HepG2 (cell line): Measurements from ENCODE around the gene MYL6B. TPM values are rescaled to one million over a fixed set of nuclear protein-coding genes. Genes with fewer than 3 reads are reported as not detected.

ENCODE experiments used
- BCL3 ChIP-seq: sonication (generic); formaldehyde crosslinking; IDR thresholded peaks from 2 replicates; pipeline ENCODE4 v1.5.1; 2020; ENCODE audit warnings: mild to moderate bottlenecking, missing genetic modification reagents, moderate library complexity
- BCLAF1 ChIP-seq: fragments of 450-650 bp; IDR thresholded peaks from 2 replicates; pipeline ENCODE4 v1.6.1; 2017; ENCODE audit warnings: mild to moderate bottlenecking
- GATA4 ChIP-seq: sonication (generic); IDR thresholded peaks from 2 replicates; pipeline ENCODE4 v1.6.1; 2016; ENCODE audit warnings: antibody characterized with exemption, low read depth, borderline replicate concordance
- HNRNPK ChIP-seq: fragments of 200-400 bp; formaldehyde crosslinking; IDR thresholded peaks from 2 replicates; pipeline ENCODE4 v1.6.1; 2018; ENCODE audit warnings: low read length, low read depth, moderate library complexity, mild to moderate bottlenecking; ENCODE audit not compliant: poor library complexity, severe bottlenecking
- HOXD1 ChIP-seq: sonication (generic); formaldehyde crosslinking; IDR thresholded peaks from 2 replicates; pipeline ENCODE4 v1.5.0; 2020; ENCODE audit warnings: missing genetic modification reagents
- LBX2 ChIP-seq: sonication (generic); formaldehyde crosslinking; IDR thresholded peaks from 2 replicates; pipeline ENCODE4 v1.5.0; 2020; ENCODE audit warnings: missing genetic modification reagents, mild to moderate bottlenecking, borderline replicate concordance
- MTF1 ChIP-seq: sonication (generic); formaldehyde crosslinking; IDR thresholded peaks from 2 replicates; pipeline ENCODE4 v1.5.0; 2020; ENCODE audit warnings: missing genetic modification reagents
- NBN ChIP-seq: fragments of 450-650 bp; conservative IDR thresholded peaks from 2 replicates; pipeline ENCODE4 v1.6.1; 2017
- NCOA5 ChIP-seq: sonication (generic); formaldehyde crosslinking; IDR thresholded peaks from 2 replicates; pipeline ENCODE4 v1.4.0; 2020; ENCODE audit warnings: missing genetic modification reagents
- ONECUT2 ChIP-seq: sonication (generic); formaldehyde crosslinking; IDR thresholded peaks from 2 replicates; pipeline ENCODE4 v1.4.0; 2020; ENCODE audit warnings: missing genetic modification reagents
- RFX5 ChIP-seq: IDR thresholded peaks from 2 replicates; pipeline ENCODE4 v1.6.1; 2011; ENCODE audit warnings: low read depth, low read length, improper control_type of control experiment
- SRY ChIP-seq: sonication (generic); formaldehyde crosslinking; IDR thresholded peaks from 2 replicates; pipeline ENCODE4 v1.8.0; 2022; ENCODE audit warnings: mild to moderate bottlenecking, missing genetic modification reagents
- THRA ChIP-seq: sonication (generic); formaldehyde crosslinking; IDR thresholded peaks from 2 replicates; pipeline ENCODE4 v1.4.0; 2020; ENCODE audit warnings: missing genetic modification reagents, borderline replicate concordance
- YEATS2 ChIP-seq: sonication (generic); formaldehyde crosslinking; IDR thresholded peaks from 2 replicates; pipeline ENCODE4 v1.4.0; 2020; ENCODE audit warnings: missing genetic modification reagents, borderline replicate concordance
- ZKSCAN5 ChIP-seq: sonication (generic); formaldehyde crosslinking; IDR thresholded peaks from 2 replicates; pipeline ENCODE4 v1.5.1; 2020; ENCODE audit warnings: mild to moderate bottlenecking, missing genetic modification reagents
- ZNF138 ChIP-seq: sonication (generic); formaldehyde crosslinking; IDR thresholded peaks from 2 replicates; pipeline ENCODE4 v1.5.0; 2020; ENCODE audit warnings: mild to moderate bottlenecking, low read depth, missing genetic modification reagents
- ZNF225 ChIP-seq: sonication (generic); formaldehyde crosslinking; IDR thresholded peaks from 2 replicates; pipeline ENCODE4 v1.4.0; 2020; ENCODE audit warnings: mild to moderate bottlenecking, missing genetic modification reagents
- ZNF230 ChIP-seq: sonication (generic); formaldehyde crosslinking; IDR thresholded peaks from 2 replicates; pipeline ENCODE4 v1.4.0; 2020; ENCODE audit warnings: mild to moderate bottlenecking, missing genetic modification reagents
- ZNF414 ChIP-seq: sonication (generic); formaldehyde crosslinking; IDR thresholded peaks from 2 replicates; pipeline ENCODE4 v1.5.0; 2020; ENCODE audit warnings: missing genetic modification reagents
- ZNF484 ChIP-seq: sonication (generic); formaldehyde crosslinking; IDR thresholded peaks from 2 replicates; pipeline ENCODE4 v1.5.1; 2020; ENCODE audit warnings: mild to moderate bottlenecking, low read depth, missing genetic modification reagents, borderline replicate concordance
- ZNF543 ChIP-seq: sonication (generic); formaldehyde crosslinking; IDR thresholded peaks from 2 replicates; pipeline ENCODE4 v1.4.0; 2020; ENCODE audit warnings: mild to moderate bottlenecking, missing genetic modification reagents
- ZNF569 ChIP-seq: sonication (generic); formaldehyde crosslinking; IDR thresholded peaks from 2 replicates; pipeline ENCODE4 v1.5.0; 2020; ENCODE audit warnings: mild to moderate bottlenecking, missing genetic modification reagents, moderate library complexity, borderline replicate concordance
- ZNF772 ChIP-seq: sonication (generic); formaldehyde crosslinking; IDR thresholded peaks from 2 replicates; pipeline ENCODE4 v1.5.0; 2020; ENCODE audit warnings: mild to moderate bottlenecking, missing genetic modification reagents
- polyA plus RNA-seq, 8 experiments: library from polyadenylated mRNA; depleted of rRNA in 3 of 8; stranded (reverse) in 7 of 8; unstranded in 1 of 8; fragments of >200 nt; fragmentation: Illumina TruSeq in 4 of 8; extraction: Trizol in 4 of 8; gene quantifications; 2 replicates each; pipeline versions ENCODE4 v1.2.1 to v1.2.3, GENCODE V29; 2011 to 2016; ENCODE audit warnings: low read depth in 4 of 8, missing spikeins in 1 of 8, mixed read lengths in 1 of 8; ENCODE audit not compliant: insufficient read depth in 1 of 8
- total RNA-seq, 5 experiments: library from RNA; depleted of rRNA; stranded (reverse); fragments of >200 nt; fragmentation: Illumina TruSeq; extraction: Trizol; gene quantifications; 2 replicates each; pipeline ENCODE4 v1.2.3, GENCODE V29; 2016; ENCODE audit warnings: low read depth in 1 of 5

MYL6B gene
- total and polyA plus RNA-seq, 2 of the 13 experiments (the other 11 are each of a cell fraction or from before 2014, with no cell fraction given): 75.7 to 88.7 TPM

- TF ChIP-seq NBN (no peak), ZNF414 (CRISPR knock-in tag) (peak; percentile 94), THRA (CRISPR knock-in tag) (peak; percentile 77; the same call in 1 of the 2 replicates), ZNF230 (0 out of 2 replicates have a peak, but pooled peaks have one; percentile 17), ONECUT2 (no peak), ZNF772 (CRISPR knock-in tag) (peak; percentile 99), HOXD1 (CRISPR knock-in tag) (peak; percentile 54; the same call in 1 of the 2 replicates), NCOA5 (CRISPR knock-in tag) (peak; percentile 73; the same call in 1 of the 2 replicates), ZNF484 (CRISPR knock-in tag) (no peak), ZNF225 (no peak), BCLAF1 (no peak), ZNF138 (CRISPR knock-in tag) (peak; percentile 87; the same call in 1 of the 2 replicates), MTF1 (no peak; the same call in none of the 2 replicates), ZNF569 (0 out of 2 replicates have a peak, but pooled peaks have one; percentile 63), HNRNPK (peak; percentile 76), BCL3 (CRISPR knock-in tag) (peak; percentile 60; the same call in 1 of the 2 replicates), LBX2 (peak; percentile 88; the same call in 1 of the 2 replicates), GATA4 (no peak; the same call in 1 of the 2 replicates), ZNF543 (CRISPR knock-in tag) (peak; percentile 86), RFX5 (no peak; the same call in 1 of the 2 replicates), SRY (CRISPR knock-in tag) (peak; percentile 69), YEATS2 (CRISPR knock-in tag) (peak; percentile 97), ZKSCAN5 (CRISPR knock-in tag) (no peak)
These were observed 48.1 kb upstream of the MYL6B start, which contains the start of gene PA2G4 (continued) for GRCh38 chr12:56104109-56104814.
